ENCODE data around the gene GPR156. TPM values are rescaled to one million over a fixed set of nuclear protein-coding genes. Genes with fewer than 3 reads are reported as not detected.

The GPR156 gene
- total and polyA plus RNA-seq, 9 of the 15 experiments (the other 6 are each of a cell fraction or from before 2014, with no cell fraction given), result 0.07 to 0.14 (median 0.12) TPM; not detected in 5

DNA sequence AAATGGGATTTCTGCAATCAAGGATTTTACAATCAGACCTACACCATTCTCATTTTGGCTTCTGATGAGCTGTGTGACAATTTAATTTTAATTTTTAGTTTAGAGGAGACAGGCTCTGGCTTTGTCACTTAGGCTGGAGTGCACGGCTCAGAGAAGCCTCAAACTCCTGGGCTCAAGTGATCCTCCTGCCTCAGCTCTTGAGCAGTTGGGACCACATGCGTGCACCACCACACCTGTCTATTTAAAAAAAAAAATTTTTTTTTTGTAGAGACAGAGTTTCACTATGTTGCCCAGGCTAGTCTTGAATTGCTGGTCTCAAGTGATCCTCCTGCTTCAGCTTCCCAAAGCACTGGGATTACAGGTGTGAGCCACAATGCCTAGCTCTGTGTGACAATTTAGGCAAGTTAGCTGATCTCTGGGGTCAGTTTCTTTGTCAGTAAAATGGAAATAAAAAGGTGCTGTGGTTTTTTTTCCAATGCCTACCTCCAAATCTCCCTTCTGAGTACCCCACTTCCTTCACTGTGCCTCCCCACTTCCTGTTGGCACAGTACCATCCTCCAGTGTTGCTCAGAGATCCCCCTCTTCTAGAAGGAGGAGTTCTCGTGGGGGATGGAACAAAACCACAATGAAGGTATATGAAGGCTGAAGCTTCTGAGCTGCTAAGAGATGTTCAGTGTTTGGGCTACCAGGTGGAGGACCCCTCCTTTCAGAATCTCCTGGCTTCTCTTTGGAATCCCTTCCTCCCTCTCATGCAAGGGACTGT is 136.7 kb downstream of the GPR156 start:
- BruUV-seq (replicated peaks), result no TSS peak
- Histone ChIP-seq H2AFZ (ENCODE audit: low read depth, low read length) (no peak overlapping the region), H3K4me3 (no peak overlapping the region), H4K20me1 (replicated peaks; ENCODE audit: control insufficient read depth, insufficient read depth, low read length) (no peaks in the 10 kb centered on the region), H3K4me2 (ENCODE audit: insufficient read depth, low read length) (no peak overlapping the region), H3K27me3 (ENCODE audit: control insufficient read depth in 2 of 2, insufficient read depth in 2 of 2, low read length in 2 of 2) (no peaks in the 10 kb centered on the region), H3K9ac (ENCODE audit: insufficient read depth in 1 of 2, low read depth in 2 of 2, low read length in 2 of 2) (no peak overlapping the region), H3K4me1 (replicated peaks in 1 of 2; ENCODE audit: control insufficient read depth in 2 of 2, insufficient read depth in 2 of 2, low read length in 2 of 2) (no peaks in the 10 kb centered on the region), H3K9me1 (ENCODE audit: control insufficient read depth, insufficient read depth, low read length) (no peaks in the 10 kb centered on the region), H3K79me2 (ENCODE audit: control insufficient read depth, insufficient read depth, low read length) (no peaks in the 10 kb centered on the region), H3K36me3 (ENCODE audit: control insufficient read depth, insufficient read depth, low read length) (no peaks in the 10 kb centered on the region), H3K9me3 (replicated peaks; ENCODE audit: control insufficient read depth, insufficient read depth, low read depth, low read length) (no peaks in the 10 kb centered on the region), H3K27ac (ENCODE audit: extremely low read depth, low read depth, low read length) (no peak overlapping the region)
- in situ Hi-C loops (cut with MboI), result no loop called here
- TF ChIP-seq KLF1 (tag; IDR thresholded peaks at IDR 0.05) (no peak), TGIF2 (CRISPR knock-in tag; IDR thresholded peaks at IDR 0.05) (no peak), ZNF263 (CRISPR knock-in tag; IDR thresholded peaks at IDR 0.05; ENCODE audit: borderline replicate concordance) (no peak), PURB (CRISPR knock-in tag; IDR thresholded peaks at IDR 0.05; ENCODE audit: low read depth) (no peak), ZNF384 (IDR thresholded peaks at IDR 0.05; ENCODE audit: low read depth, low read length) (no peak), ZNF217 (CRISPR knock-in tag; IDR thresholded peaks at IDR 0.05) (no peak), ZNF668 (CRISPR knock-in tag; IDR thresholded peaks at IDR 0.05) (no peak), RFX7 (CRISPR knock-in tag; IDR thresholded peaks at IDR 0.05) (no peak), NFYB (IDR thresholded peaks at IDR 0.05; ENCODE audit: extremely low read depth, insufficient read length) (no peak), BRCA1 (IDR thresholded peaks at IDR 0.05) (no peak), BRCA1 (CRISPR knock-in tag; IDR thresholded peaks at IDR 0.05) (no peak), ATF7 (IDR thresholded peaks at IDR 0.05) (no peak)
- TF ChIP-seq, protein P1, sequence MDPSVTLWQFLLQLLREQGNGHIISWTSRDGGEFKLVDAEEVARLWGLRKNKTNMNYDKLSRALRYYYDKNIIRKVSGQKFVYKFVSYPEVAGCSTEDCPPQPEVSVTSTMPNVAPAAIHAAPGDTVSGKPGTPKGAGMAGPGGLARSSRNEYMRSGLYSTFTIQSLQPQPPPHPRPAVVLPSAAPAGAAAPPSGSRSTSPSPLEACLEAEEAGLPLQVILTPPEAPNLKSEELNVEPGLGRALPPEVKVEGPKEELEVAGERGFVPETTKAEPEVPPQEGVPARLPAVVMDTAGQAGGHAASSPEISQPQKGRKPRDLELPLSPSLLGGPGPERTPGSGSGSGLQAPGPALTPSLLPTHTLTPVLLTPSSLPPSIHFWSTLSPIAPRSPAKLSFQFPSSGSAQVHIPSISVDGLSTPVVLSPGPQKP (CRISPR knock-in tag; IDR thresholded peaks at IDR 0.05), result no peak
- TF ChIP-seq, protein P2, sequence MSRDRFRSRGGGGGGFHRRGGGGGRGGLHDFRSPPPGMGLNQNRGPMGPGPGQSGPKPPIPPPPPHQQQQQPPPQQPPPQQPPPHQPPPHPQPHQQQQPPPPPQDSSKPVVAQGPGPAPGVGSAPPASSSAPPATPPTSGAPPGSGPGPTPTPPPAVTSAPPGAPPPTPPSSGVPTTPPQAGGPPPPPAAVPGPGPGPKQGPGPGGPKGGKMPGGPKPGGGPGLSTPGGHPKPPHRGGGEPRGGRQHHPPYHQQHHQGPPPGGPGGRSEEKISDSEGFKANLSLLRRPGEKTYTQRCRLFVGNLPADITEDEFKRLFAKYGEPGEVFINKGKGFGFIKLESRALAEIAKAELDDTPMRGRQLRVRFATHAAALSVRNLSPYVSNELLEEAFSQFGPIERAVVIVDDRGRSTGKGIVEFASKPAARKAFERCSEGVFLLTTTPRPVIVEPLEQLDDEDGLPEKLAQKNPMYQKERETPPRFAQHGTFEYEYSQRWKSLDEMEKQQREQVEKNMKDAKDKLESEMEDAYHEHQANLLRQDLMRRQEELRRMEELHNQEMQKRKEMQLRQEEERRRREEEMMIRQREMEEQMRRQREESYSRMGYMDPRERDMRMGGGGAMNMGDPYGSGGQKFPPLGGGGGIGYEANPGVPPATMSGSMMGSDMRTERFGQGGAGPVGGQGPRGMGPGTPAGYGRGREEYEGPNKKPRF (IDR thresholded peaks at IDR 0.05; ENCODE audit: low read depth, low read length), result no peak
- TF ChIP-seq, protein P3, sequence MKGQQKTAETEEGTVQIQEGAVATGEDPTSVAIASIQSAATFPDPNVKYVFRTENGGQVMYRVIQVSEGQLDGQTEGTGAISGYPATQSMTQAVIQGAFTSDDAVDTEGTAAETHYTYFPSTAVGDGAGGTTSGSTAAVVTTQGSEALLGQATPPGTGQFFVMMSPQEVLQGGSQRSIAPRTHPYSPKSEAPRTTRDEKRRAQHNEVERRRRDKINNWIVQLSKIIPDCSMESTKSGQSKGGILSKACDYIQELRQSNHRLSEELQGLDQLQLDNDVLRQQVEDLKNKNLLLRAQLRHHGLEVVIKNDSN (CRISPR knock-in tag; IDR thresholded peaks at IDR 0.05), result no peak
- CTCF ChIA-PET (ENCODE audit: low intra/inter-chr PET ratio), result no interaction called here
- POLR2A ChIA-PET, result no interaction called here
- FAIRE-seq, result no peak
- no peak for ATAC-seq
- intact Hi-C loops (cut with micrococcal nuclease), result no loop called here
- WGBS (ENCODE audit: insufficient coverage, low coverage, missing lambda C conversion rate), result 0% methylated on average over 3 of the region's 3 CpGs
- no peak for DNase-seq (ENCODE audit: extremely low read depth in 1 of 4, low spot score in 3 of 4)

Measured in K562 (cell line).